ENCODE measurements around the gene DPP6.

GRCh38 chr7:154770361-154770760 is 718.2 kb downstream of the DPP6 start:
- no peak for TF ChIP-seq POLR2A (IDR thresholded peaks at IDR 0.05; ENCODE audit: low read depth, low read length)
- no peak for TF ChIP-seq SPI1 (IDR thresholded peaks at IDR 0.05; ENCODE audit: low read depth, low read length)
- TF ChIP-seq POLR2AphosphoS5 (IDR thresholded peaks at IDR 0.05; ENCODE audit: low read depth, low read length): no peak
- no peak for TF ChIP-seq TAF1 (IDR thresholded peaks at IDR 0.05; ENCODE audit: low read depth, low read length)
- no peak for TF ChIP-seq POU2F2 (IDR thresholded peaks at IDR 0.05; ENCODE audit: low read depth, low read length)
- no peak for TF ChIP-seq PAX5 (IDR thresholded peaks at IDR 0.05; ENCODE audit: insufficient read depth, low read length, severe bottlenecking)
